Panc1 (cell line): ENCODE results near the gene TMEM123. TPM values are rescaled to one million over a fixed set of nuclear protein-coding genes. Genes with fewer than 3 reads are reported as not detected.

Experiments used
- ATAC-seq: fragments of 200-7000 bp; cut with Tn5 transposase; 2 replicates; pipeline ENCODE4 v1.9.1; 2020; ENCODE audit warnings: mild to moderate bottlenecking, moderate library complexity
- BruUV-seq: library from RNA; stranded (reverse); fragments of 400-500 nt; replicated peaks from 2 replicates; lab custom pipeline; 2021; lab: Mats Ljungman, UMichigan
- CTCF ChIA-PET: fragments of 300-600 bp; sonication (Branson Sonifier 250); formaldehyde crosslinking; loops from one replicate; lab custom pipeline; 2022; ENCODE audit warnings: antibody characterized with exemption; lab: Charles Lee
- POLR2A ChIA-PET: fragments of 300-600 bp; sonication (Branson Sonifier 250); formaldehyde crosslinking; loops from one replicate; lab custom pipeline; 2022; ENCODE audit warnings: antibody characterized with exemption; lab: Charles Lee
- DNase-seq: peaks from one replicate; pipeline ENCODE4 v3.0.0-alpha.2; 2010; ENCODE audit warnings: low read depth, low spot score
- H3K27ac ChIP-seq: 2 replicates; pipeline ENCODE4 v1.5.1; 2011; ENCODE audit warnings: mild to moderate bottlenecking, low read length, inconsistent platforms
- H3K27me3 ChIP-seq: fragments of 200-500 bp; sonication (Bioruptor generic); 2 replicates; pipeline ENCODE4 v1.6.0; 2014; ENCODE audit warnings: low read length, inconsistent platforms; ENCODE audit not compliant: control insufficient read depth, insufficient read depth
- H3K36me3 ChIP-seq: fragments of 200-500 bp; sonication (Bioruptor generic); 2 replicates; pipeline ENCODE4 v1.5.1; 2014; ENCODE audit warnings: inconsistent platforms, mild to moderate bottlenecking, low read length, moderate library complexity; ENCODE audit not compliant: control insufficient read depth, insufficient read depth
- H3K4me1 ChIP-seq: 2 replicates; pipeline ENCODE4 v1.5.1; 2011; ENCODE audit warnings: inconsistent platforms, mild to moderate bottlenecking, low read length, moderate library complexity; ENCODE audit not compliant: control insufficient read depth, insufficient read depth
- H3K4me3 ChIP-seq, 2 experiments: 2 replicates each; pipeline ENCODE4 v1.5.1; 2011 to 2012; ENCODE audit warnings: low read depth in 2 of 2, low read length in 2 of 2, mild to moderate bottlenecking in 2 of 2, inconsistent platforms in 1 of 2, moderate library complexity in 1 of 2
- H3K9me3 ChIP-seq: fragments of 200-500 bp; sonication (Bioruptor generic); 2 replicates; pipeline ENCODE4 v1.5.1; 2014; ENCODE audit warnings: low read depth, mild to moderate bottlenecking, inconsistent platforms, low read length, moderate library complexity; ENCODE audit not compliant: control insufficient read depth, insufficient read depth
- CTCF ChIP-seq: fragments of 450-650 bp; IDR thresholded peaks from 2 replicates; pipeline ENCODE4 v1.5.1; 2017; ENCODE audit warnings: mild to moderate bottlenecking
- POLR2AphosphoS5 ChIP-seq: IDR thresholded peaks from 2 replicates; pipeline ENCODE4 v1.6.1; 2012; ENCODE audit warnings: mild to moderate bottlenecking, low read depth, low read length, moderate library complexity
- REST ChIP-seq, 2 experiments: IDR thresholded peaks; 2 replicates each; pipeline ENCODE4 v1.6.1; 2011 to 2012; ENCODE audit warnings: low read depth in 2 of 2, control low read depth in 1 of 2, low read length in 1 of 2, mild to moderate bottlenecking in 1 of 2, moderate library complexity in 1 of 2; ENCODE audit not compliant: insufficient read depth in 1 of 2
- SIN3A ChIP-seq: IDR thresholded peaks from 2 replicates; pipeline ENCODE4 v1.6.1; 2012; ENCODE audit warnings: low read depth, mild to moderate bottlenecking, low read length, moderate library complexity, borderline replicate concordance; ENCODE audit not compliant: insufficient read depth
- TCF7L2 ChIP-seq: IDR thresholded peaks from 2 replicates; pipeline ENCODE4 v1.6.1; 2011; ENCODE audit warnings: mild to moderate bottlenecking, low read depth, low read length, inconsistent platforms
- in situ Hi-C: cut with HindIII; loops from 2 replicates; pipeline ENCODE4 v1.10.0; 2016; ENCODE audit warnings: low sequenced_read_pairs, low pct_unique_long_range_greater_than_20kb
- intact Hi-C: fragments of 100-400 bp; cut with micrococcal nuclease; formaldehyde crosslinking; loops from one replicate; pipeline ENCODE4 v1.10.0; 2022; ENCODE audit not compliant: unreplicated experiment
- total RNA-seq: library from RNA; stranded (reverse); gene quantifications from one replicate; pipeline ENCODE4 v1.2.1, GENCODE V29; 2021; ENCODE audit not compliant: unreplicated experiment

Gene TMEM123
- total RNA-seq, 1 experiment from 2014 or later, result 383 TPM

DNA sequence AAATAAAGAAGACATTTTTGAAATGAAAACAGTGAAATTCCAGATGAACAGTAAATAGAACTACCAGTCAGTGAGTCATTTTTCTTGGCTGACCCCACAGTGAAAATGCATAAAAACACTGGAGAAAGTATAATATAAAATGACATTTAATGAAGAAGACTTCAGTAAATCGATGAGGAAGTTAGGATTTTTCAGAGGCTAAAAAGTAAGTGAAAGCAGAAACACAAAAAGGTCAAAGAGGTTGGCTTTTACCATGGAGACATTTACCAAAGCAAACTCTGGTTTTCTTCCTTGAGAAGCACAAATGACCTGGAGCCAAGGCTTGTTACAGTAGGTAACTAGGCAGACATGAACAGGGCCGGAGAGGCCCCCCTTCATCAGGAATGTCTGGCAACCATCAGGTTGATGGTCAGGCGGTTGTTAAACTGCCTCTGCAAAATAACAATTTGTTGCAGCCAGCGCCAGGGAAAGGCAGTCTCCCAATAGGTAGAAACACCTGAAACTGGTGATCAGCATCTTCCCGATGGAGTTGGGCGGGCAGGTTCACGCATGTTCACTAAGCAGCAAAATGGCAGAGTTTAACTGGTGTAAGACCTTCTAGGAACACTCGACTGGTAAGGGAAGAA lies 16.7 kb upstream of the TMEM123 start:
- no peak for DNase-seq
- ChIA-PET POLR2A (interaction anchor here (0.5 kb wide), 1 partner anchor 292 kb away, joined by 4 read pairs; no protein-coding TSS in a partner anchor), CTCF (no interaction called here)
- no peaks in the 10 kb centered on the region for H3K27me3 ChIP-seq
- TF ChIP-seq SIN3A (no peak), CTCF (no peak), TCF7L2 (no peak), POLR2AphosphoS5 (no peak), REST (IDR thresholded peaks at IDR 0.05; ENCODE audit: insufficient read depth in 1 of 2, low read depth in 2 of 2, low read length in 1 of 2) (no peak)
- H3K27ac ChIP-seq, result peak overlapping the region; percentile 72; the same call in 1 of the 2 replicates
- in situ Hi-C loops (no loop called here), intact Hi-C loops (no loop called here)
- no peaks in the 10 kb centered on the region for H3K36me3 ChIP-seq
- no peak overlapping the region for H3K4me3 ChIP-seq
- H3K4me1 ChIP-seq, result peaks cover 25% of the 10 kb centered on the region
- no peak for ATAC-seq
- H3K9me3 ChIP-seq, result no peaks in the 10 kb centered on the region
- BruUV-seq, result no TSS peak

DNA sequence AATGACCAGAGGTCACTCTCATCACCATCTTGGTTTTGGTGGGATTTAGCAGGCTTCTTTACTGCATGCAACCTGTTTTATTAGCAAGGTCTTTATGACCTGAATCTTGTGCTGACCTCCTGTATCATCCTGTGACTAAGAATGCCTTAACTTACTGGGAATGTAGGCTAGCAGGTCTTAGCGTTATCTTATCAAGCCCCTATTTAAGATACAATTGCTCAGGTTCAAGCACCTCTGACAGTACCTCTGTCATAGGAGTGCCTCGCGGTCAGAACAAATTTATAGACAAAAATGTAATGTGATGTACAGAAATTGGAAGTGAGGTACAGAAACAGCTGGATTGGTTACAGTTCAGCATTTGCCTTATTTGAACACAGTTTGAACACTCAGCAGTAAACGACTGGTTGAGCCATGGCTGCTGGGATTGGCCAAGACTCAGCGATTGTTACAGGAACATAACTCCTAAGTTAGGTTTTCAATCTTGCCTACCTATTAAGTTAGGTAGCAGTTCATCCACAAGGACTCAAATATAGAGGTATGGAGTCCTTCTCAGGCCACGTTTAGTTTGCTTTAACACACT lies 16.1 kb upstream of the TMEM123 start:
- TF ChIP-seq SIN3A (no peak), POLR2AphosphoS5 (no peak), REST (IDR thresholded peaks at IDR 0.05; ENCODE audit: insufficient read depth in 1 of 2, low read depth in 2 of 2, low read length in 1 of 2) (no peak), TCF7L2 (no peak), CTCF (no peak)
- ATAC-seq (no peak), DNase-seq (no peak)
- intact Hi-C loops (no loop called here), in situ Hi-C loops (no loop called here)
- H3K4me3 ChIP-seq, result peak overlapping the region in 1 of 2 experiments; percentile 25; a peak in 1 of 4 replicates
- ChIA-PET POLR2A (interaction anchor here (0.5 kb wide), 1 partner anchor 293 kb away, joined by 4 read pairs; no protein-coding TSS in a partner anchor), CTCF (no interaction called here)
- peaks cover 25% of the 10 kb centered on the region for H3K4me1 ChIP-seq
- no TSS peak for BruUV-seq
- H3K9me3 ChIP-seq, result no peaks in the 10 kb centered on the region
- H3K27me3 ChIP-seq, result no peaks in the 10 kb centered on the region
- peak overlapping the region; percentile 72; the same call in 1 of the 2 replicates for H3K27ac ChIP-seq
- H3K36me3 ChIP-seq, result no peaks in the 10 kb centered on the region
